Loucy (cell line): ENCODE data around the gene SORD.

Source experiments
- EZH2phosphoT487 ChIP-seq: fragments of 200-600 bp; IDR thresholded peaks from 2 replicates; pipeline ENCODE4 v1.6.1; 2018; ENCODE audit warnings: antibody characterized with exemption, mild to moderate bottlenecking, moderate library complexity, borderline replicate concordance
- TF ChIP-seq, protein P1 (sequence below): fragments of 200-600 bp; sonication (generic); conservative IDR thresholded peaks from 2 replicates; pipeline ENCODE4 v1.5.1; 2014; ENCODE audit warnings: mild to moderate bottlenecking, antibody characterized with exemption, low read length

GRCh38 chr15:45091161-45091560, 68.2 kb downstream of the SORD start:
- no peak for TF ChIP-seq EZH2phosphoT487
- TF ChIP-seq, protein P1, sequence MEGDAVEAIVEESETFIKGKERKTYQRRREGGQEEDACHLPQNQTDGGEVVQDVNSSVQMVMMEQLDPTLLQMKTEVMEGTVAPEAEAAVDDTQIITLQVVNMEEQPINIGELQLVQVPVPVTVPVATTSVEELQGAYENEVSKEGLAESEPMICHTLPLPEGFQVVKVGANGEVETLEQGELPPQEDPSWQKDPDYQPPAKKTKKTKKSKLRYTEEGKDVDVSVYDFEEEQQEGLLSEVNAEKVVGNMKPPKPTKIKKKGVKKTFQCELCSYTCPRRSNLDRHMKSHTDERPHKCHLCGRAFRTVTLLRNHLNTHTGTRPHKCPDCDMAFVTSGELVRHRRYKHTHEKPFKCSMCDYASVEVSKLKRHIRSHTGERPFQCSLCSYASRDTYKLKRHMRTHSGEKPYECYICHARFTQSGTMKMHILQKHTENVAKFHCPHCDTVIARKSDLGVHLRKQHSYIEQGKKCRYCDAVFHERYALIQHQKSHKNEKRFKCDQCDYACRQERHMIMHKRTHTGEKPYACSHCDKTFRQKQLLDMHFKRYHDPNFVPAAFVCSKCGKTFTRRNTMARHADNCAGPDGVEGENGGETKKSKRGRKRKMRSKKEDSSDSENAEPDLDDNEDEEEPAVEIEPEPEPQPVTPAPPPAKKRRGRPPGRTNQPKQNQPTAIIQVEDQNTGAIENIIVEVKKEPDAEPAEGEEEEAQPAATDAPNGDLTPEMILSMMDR = no peak
